Neural progenitor cell (in vitro differentiated cells): ENCODE results near the gene MTCL1. TPM values are rescaled to one million over a fixed set of nuclear protein-coding genes. Genes with fewer than 3 reads are reported as not detected.

Experiments
- DNase-seq: peaks from one replicate; pipeline ENCODE4 v3.0.0-alpha.2; 2016; ENCODE audit warnings: low spot score
- H2AFZ ChIP-seq: fragments of 200-600 bp; sonication (generic); replicated peaks from 2 replicates; pipeline ENCODE4 v1.6.1; 2016; ENCODE audit warnings: antibody characterized with exemption
- H3F3A ChIP-seq: fragments of 200-600 bp; sonication (generic); 2 replicates; pipeline ENCODE4 v1.6.1; 2016; ENCODE audit warnings: antibody characterized with exemption, low read depth
- H3K27ac ChIP-seq: fragments of 200-600 bp; sonication (generic); 2 replicates; pipeline ENCODE4 v1.5.1; 2016; ENCODE audit warnings: mild to moderate bottlenecking
- H3K27me3 ChIP-seq: fragments of 200-600 bp; sonication (generic); 2 replicates; pipeline ENCODE4 v1.6.1; 2016; ENCODE audit warnings: mild to moderate bottlenecking, moderate library complexity
- H3K36me3 ChIP-seq: fragments of 200-600 bp; sonication (generic); 2 replicates; pipeline ENCODE4 v1.5.1; 2016
- H3K4me1 ChIP-seq: fragments of 200-600 bp; sonication (generic); 2 replicates; pipeline ENCODE4 v1.6.1; 2016; ENCODE audit warnings: mixed run types
- H3K4me2 ChIP-seq: fragments of 200-600 bp; sonication (generic); 2 replicates; pipeline ENCODE4 v1.6.1; 2016
- H3K4me3 ChIP-seq: fragments of 200-600 bp; sonication (generic); 2 replicates; pipeline ENCODE4 v1.5.1; 2016
- H3K79me2 ChIP-seq: fragments of 200-600 bp; sonication (generic); 2 replicates; pipeline ENCODE4 v1.6.1; 2016; ENCODE audit warnings: low read depth
- H3K9ac ChIP-seq: fragments of 200-600 bp; sonication (generic); 2 replicates; pipeline ENCODE4 v1.6.1; 2016
- H3K9me3 ChIP-seq: fragments of 200-600 bp; sonication (generic); 2 replicates; pipeline ENCODE4 v1.5.1; 2016; ENCODE audit warnings: low read depth
- H4K20me1 ChIP-seq: fragments of 200-600 bp; sonication (generic); 2 replicates; pipeline ENCODE4 v1.6.1; 2016; ENCODE audit warnings: low read depth
- H3K27ac Mint-ChIP-seq: 3 replicates; pipeline ENCODE4 v1.8.0; 2021; ENCODE audit warnings: mixed read lengths
- H3K27me3 Mint-ChIP-seq: 2 replicates; pipeline ENCODE4 v1.8.0; 2022; ENCODE audit warnings: low read depth, mild to moderate bottlenecking, inconsistent platforms, moderate library complexity, mixed read lengths; ENCODE audit not compliant: insufficient read depth
- H3K36me3 Mint-ChIP-seq: 3 replicates; pipeline ENCODE4 v1.8.0; 2021; ENCODE audit warnings: mixed read lengths
- H3K4me1 Mint-ChIP-seq: 3 replicates; pipeline ENCODE4 v1.8.0; 2021; ENCODE audit warnings: mixed read lengths
- H3K4me3 Mint-ChIP-seq: 3 replicates; pipeline ENCODE4 v1.8.0; 2021; ENCODE audit warnings: mild to moderate bottlenecking, moderate library complexity, mixed read lengths
- H3K9me3 Mint-ChIP-seq: 3 replicates; pipeline ENCODE4 v1.8.0; 2020; ENCODE audit warnings: mixed read lengths
- CTCF ChIP-seq: fragments of 200-600 bp; sonication (generic); IDR thresholded peaks from 2 replicates; pipeline ENCODE4 v1.5.1; 2017; ENCODE audit warnings: antibody characterized with exemption, mild to moderate bottlenecking
- EZH2 ChIP-seq: fragments of 200-600 bp; sonication (generic); IDR thresholded peaks from 2 replicates; pipeline ENCODE4 v1.6.1; 2017; ENCODE audit warnings: antibody characterized with exemption, mild to moderate bottlenecking, moderate library complexity
- EZH2phosphoT487 ChIP-seq: fragments of 200-600 bp; sonication (generic); IDR thresholded peaks from 2 replicates; pipeline ENCODE4 v1.6.1; 2017; ENCODE audit warnings: antibody characterized with exemption
- total RNA-seq: library from RNA; depleted of rRNA; stranded (reverse); fragments of >200 nt; gene quantifications from 2 replicates; pipeline ENCODE4 v1.2.3, GENCODE V29; 2015; ENCODE audit warnings: low replicate concordance

MTCL1 gene
- total RNA-seq, 1 donor from 2014 or later = 36.9 TPM

GRCh38 chr18:8857806-8858205 lies 152.4 kb downstream of the MTCL1 start:
- H3K9ac ChIP-seq = no peak overlapping the region
- TF ChIP-seq EZH2 = no peak
- TF ChIP-seq CTCF = no peak
- TF ChIP-seq EZH2phosphoT487 = no peak
- no peaks in the 10 kb centered on the region for H3K27me3 ChIP-seq
- no peak overlapping the region for H3K4me3 Mint-ChIP-seq
- no peak overlapping the region for H3K4me2 ChIP-seq
- H3K79me2 ChIP-seq = no peaks in the 10 kb centered on the region
- peaks cover 18% of the 10 kb centered on the region for H3K4me1 Mint-ChIP-seq
- no peaks in the 10 kb centered on the region for H3K36me3 Mint-ChIP-seq
- no peaks in the 10 kb centered on the region for H4K20me1 ChIP-seq
- no peak for DNase-seq
- H2AFZ ChIP-seq = no peak overlapping the region
- no peaks in the 10 kb centered on the region for H3F3A ChIP-seq
- H3K27ac Mint-ChIP-seq = no peak overlapping the region
- no peak overlapping the region for H3K4me3 ChIP-seq
- no peaks in the 10 kb centered on the region for H3K9me3 ChIP-seq
- no peaks in the 10 kb centered on the region for H3K36me3 ChIP-seq
- H3K27me3 Mint-ChIP-seq = peaks cover 2% of the 10 kb centered on the region
- no peak overlapping the region for H3K27ac ChIP-seq
- H3K9me3 Mint-ChIP-seq = no peaks in the 10 kb centered on the region
- H3K4me1 ChIP-seq = peaks cover 8% of the 10 kb centered on the region

- no peaks in the 10 kb centered on the region for H3K27me3 ChIP-seq
- no peaks in the 10 kb centered on the region for H3K9me3 ChIP-seq
- no peaks in the 10 kb centered on the region for H3K9me3 Mint-ChIP-seq
- H3K4me3 Mint-ChIP-seq = no peak overlapping the region
- peaks cover 18% of the 10 kb centered on the region for H3K4me1 Mint-ChIP-seq
- H3K4me2 ChIP-seq = no peak overlapping the region
- H3K27me3 Mint-ChIP-seq = peaks cover 7% of the 10 kb centered on the region
- H3K36me3 Mint-ChIP-seq = no peaks in the 10 kb centered on the region
- H2AFZ ChIP-seq = no peak overlapping the region
- no peak overlapping the region for H3K27ac Mint-ChIP-seq
- no peak overlapping the region for H3K27ac ChIP-seq
- peaks cover 8% of the 10 kb centered on the region for H3K4me1 ChIP-seq
- H3K79me2 ChIP-seq = no peaks in the 10 kb centered on the region
- H3K36me3 ChIP-seq = no peaks in the 10 kb centered on the region
- H3K9ac ChIP-seq = no peak overlapping the region
- no peak for DNase-seq
- TF ChIP-seq CTCF (no peak), EZH2phosphoT487 (no peak), EZH2 (no peak)
- no peaks in the 10 kb centered on the region for H4K20me1 ChIP-seq
- H3F3A ChIP-seq = no peaks in the 10 kb centered on the region
- H3K4me3 ChIP-seq = no peak overlapping the region
Observed at GRCh38 chr18:8858888-8859511, 153.6 kb downstream of the MTCL1 start.

- Mint-ChIP-seq H3K36me3 (peaks cover 2% of the 10 kb centered on the region), H3K4me3 (no peak overlapping the region), H3K4me1 (peaks cover 6% of the 10 kb centered on the region), H3K27me3 (peaks cover 5% of the 10 kb centered on the region), H3K9me3 (peaks cover 3% of the 10 kb centered on the region), H3K27ac (no peak overlapping the region)
- Histone ChIP-seq H3K36me3 (no peaks in the 10 kb centered on the region), H3F3A (no peaks in the 10 kb centered on the region), H3K4me3 (no peak overlapping the region), H3K27ac (no peak overlapping the region), H3K27me3 (no peaks in the 10 kb centered on the region), H3K9ac (no peak overlapping the region), H2AFZ (no peak overlapping the region), H3K9me3 (no peaks in the 10 kb centered on the region), H3K4me2 (no peak overlapping the region), H3K4me1 (peaks cover 8% of the 10 kb centered on the region), H3K79me2 (no peaks in the 10 kb centered on the region), H4K20me1 (no peaks in the 10 kb centered on the region)
- TF ChIP-seq CTCF = no peak
- TF ChIP-seq EZH2 = no peak
- no peak for TF ChIP-seq EZH2phosphoT487
- DNase-seq = no peak
Observed at GRCh38 chr18:8860845-8861642, 155.7 kb downstream of the MTCL1 start.
